Upper lobe of right lung (tissue), 1 donor: ENCODE data around the gene DOK6. TPM values are rescaled to one million over a fixed set of nuclear protein-coding genes. Genes with fewer than 3 reads are reported as not detected.

Experiments
- ATAC-seq: fragments of 200-7000 bp; cut with Tn5 transposase; one replicate; pipeline ENCODE4 v1.9.1; 2020; ENCODE audit warnings: mild to moderate bottlenecking, moderate library complexity
- DNase-seq: peaks from one replicate; pipeline ENCODE4 v3.0.0-alpha.2; 2020
- H3K27ac ChIP-seq: fragments of 200-600 bp; one replicate; pipeline ENCODE4 v1.8.0; 2022
- H3K27me3 ChIP-seq: fragments of 200-600 bp; one replicate; pipeline ENCODE4 v1.8.0; 2022; ENCODE audit warnings: mild to moderate bottlenecking
- H3K36me3 ChIP-seq: fragments of 200-600 bp; one replicate; pipeline ENCODE4 v1.8.0; 2022
- H3K4me1 ChIP-seq: fragments of 200-600 bp; one replicate; pipeline ENCODE4 v1.8.0; 2022
- H3K4me3 ChIP-seq: fragments of 200-600 bp; one replicate; pipeline ENCODE4 v1.8.0; 2022; ENCODE audit warnings: mild to moderate bottlenecking
- H3K9me3 ChIP-seq: fragments of 200-600 bp; one replicate; pipeline ENCODE4 v1.8.0; 2022
- CTCF ChIP-seq: fragments of 200-600 bp; IDR thresholded peaks from one replicate; pipeline ENCODE4 v1.8.0; 2022; ENCODE audit warnings: antibody characterized with exemption
- intact Hi-C: fragments of 100-400 bp; cut with DNase I; formaldehyde crosslinking; loops from one replicate; pipeline ENCODE4 v1.11.0; 2022
- total RNA-seq: library from RNA; stranded (reverse); fragmentation: NEBNext Ultra II Directional; extraction: Animal tissue kit (Norgen Biotek cat#: 25700); gene quantifications from one replicate; pipeline ENCODE4 v1.2.1, GENCODE V29; 2021
- donor health status: DM: no; HTN: yes; CAD: no; lungs with severe emphysema.

Gene DOK6
- total RNA-seq, 1 donor from 2014 or later = 5.9 TPM

DNA sequence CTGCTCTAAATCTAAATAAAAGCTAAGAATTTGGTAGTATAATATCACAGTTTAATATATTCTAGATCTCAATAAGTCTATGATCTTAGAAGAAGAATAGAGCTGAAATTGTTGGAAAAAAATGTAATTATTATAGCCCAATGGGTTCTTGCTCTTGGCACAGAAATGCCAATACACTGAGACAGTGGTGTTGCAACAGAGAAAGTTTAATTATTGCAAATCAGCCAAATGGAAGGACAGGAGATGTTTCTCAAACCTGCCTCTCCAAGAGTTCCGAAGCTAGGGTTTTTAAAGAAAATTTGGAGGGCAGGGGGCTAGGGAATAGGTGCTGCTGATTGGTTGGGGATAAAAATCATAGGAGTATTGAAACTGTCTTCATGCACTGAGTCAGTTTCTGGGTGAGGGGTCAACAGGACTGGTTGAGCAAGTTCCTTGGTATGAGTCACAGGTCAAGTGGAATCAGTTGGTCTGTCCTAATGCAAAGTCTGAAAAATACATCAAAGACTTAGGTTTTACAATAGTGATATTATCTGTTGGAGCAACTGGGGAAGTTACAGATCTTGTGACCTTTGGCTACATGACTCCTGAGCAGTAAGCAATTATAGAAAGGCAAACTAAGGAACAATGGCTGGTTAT is 318.3 kb downstream of the DOK6 start:
- ATAC-seq = no peak
- H3K4me3 ChIP-seq = no peak overlapping the region
- H3K9me3 ChIP-seq = peaks cover 15% of the 10 kb centered on the region
- H3K27me3 ChIP-seq = no peaks in the 10 kb centered on the region
- no peaks in the 10 kb centered on the region for H3K4me1 ChIP-seq
- no peak overlapping the region for H3K27ac ChIP-seq
- H3K36me3 ChIP-seq = no peaks in the 10 kb centered on the region
- no peak for TF ChIP-seq CTCF
- DNase-seq = no peak
- intact Hi-C loops = no loop called here

DNA sequence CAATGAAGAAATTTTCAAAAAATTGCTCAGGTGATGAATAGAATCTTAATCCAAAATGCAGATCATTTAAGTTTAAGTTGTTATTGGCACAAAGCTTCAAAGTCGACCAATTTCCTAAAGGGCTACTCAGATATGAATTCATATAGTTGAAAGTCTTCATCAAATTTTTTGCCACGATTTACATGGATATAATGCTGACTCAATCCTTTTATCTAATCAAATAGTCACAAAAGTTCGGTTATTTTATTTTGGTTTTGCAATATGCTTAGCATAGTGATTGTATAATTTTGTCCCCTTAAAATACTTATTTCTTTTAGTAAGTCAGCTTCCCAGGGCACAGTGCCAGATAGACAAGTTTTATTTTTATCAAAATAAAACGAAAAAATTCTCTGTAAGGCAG is 319.7 kb downstream of the DOK6 start:
- intact Hi-C loops = no loop called here
- TF ChIP-seq CTCF = no peak

DNA sequence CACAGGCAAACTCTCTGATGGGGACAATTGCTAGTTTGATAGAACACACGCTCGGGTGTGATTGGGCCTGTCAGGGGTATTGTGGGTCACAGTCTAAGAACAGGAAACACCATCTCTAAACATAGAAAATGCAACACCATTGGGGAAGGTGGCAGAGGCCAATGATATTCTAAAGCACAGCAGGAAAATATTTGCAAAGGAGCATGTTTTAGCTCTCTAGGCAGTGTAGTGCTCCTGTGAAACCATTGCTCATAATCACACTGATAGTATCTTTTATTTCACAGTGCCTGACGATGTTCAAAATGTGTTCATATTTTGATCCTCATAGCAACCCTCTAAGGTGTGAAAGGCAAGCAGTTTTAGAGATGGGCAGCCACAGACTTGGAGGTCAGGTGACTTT is 322.7 kb downstream of the DOK6 start:
- Histone ChIP-seq H3K27ac (no peak overlapping the region), H3K27me3 (no peaks in the 10 kb centered on the region), H3K4me1 (no peaks in the 10 kb centered on the region), H3K9me3 (peaks cover 11% of the 10 kb centered on the region), H3K4me3 (no peak overlapping the region), H3K36me3 (no peaks in the 10 kb centered on the region)
- intact Hi-C loops = no loop called here
- ATAC-seq (no peak), DNase-seq (no peak)
- TF ChIP-seq CTCF = no peak

More for the DNA sequence above, 319.7 kb downstream of the DOK6 start:
- Histone ChIP-seq H3K36me3 (no peaks in the 10 kb centered on the region), H3K4me1 (no peaks in the 10 kb centered on the region), H3K9me3 (peaks cover 15% of the 10 kb centered on the region), H3K27ac (no peak overlapping the region), H3K4me3 (no peak overlapping the region), H3K27me3 (no peaks in the 10 kb centered on the region)
- ATAC-seq (no peak), DNase-seq (no peak)

DNA sequence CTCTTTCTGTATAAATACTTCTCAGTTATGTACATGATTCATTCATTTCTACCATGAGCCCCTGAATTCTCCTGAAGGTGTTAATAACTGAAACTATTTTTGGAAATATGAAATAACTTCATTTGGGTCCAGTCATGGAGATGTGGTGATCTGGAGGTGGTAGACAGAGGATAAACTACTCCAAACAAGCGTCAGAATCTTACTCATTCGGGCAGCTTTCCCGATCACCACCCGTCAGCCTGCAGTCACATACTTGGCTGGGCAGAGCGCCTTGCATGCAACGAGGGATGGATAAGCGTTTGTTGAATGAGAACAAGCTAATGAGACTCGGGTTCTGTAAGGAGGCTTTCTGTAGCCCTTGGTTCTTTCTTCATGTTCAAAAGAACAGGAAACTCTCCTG is 324.3 kb downstream of the DOK6 start:
- Histone ChIP-seq H3K4me3 (no peak overlapping the region), H3K4me1 (no peaks in the 10 kb centered on the region), H3K9me3 (no peaks in the 10 kb centered on the region), H3K27me3 (no peaks in the 10 kb centered on the region), H3K27ac (no peak overlapping the region), H3K36me3 (no peaks in the 10 kb centered on the region)
- DNase-seq (no peak), ATAC-seq (no peak)
- TF ChIP-seq CTCF = no peak
- intact Hi-C loops = no loop called here

DNA sequence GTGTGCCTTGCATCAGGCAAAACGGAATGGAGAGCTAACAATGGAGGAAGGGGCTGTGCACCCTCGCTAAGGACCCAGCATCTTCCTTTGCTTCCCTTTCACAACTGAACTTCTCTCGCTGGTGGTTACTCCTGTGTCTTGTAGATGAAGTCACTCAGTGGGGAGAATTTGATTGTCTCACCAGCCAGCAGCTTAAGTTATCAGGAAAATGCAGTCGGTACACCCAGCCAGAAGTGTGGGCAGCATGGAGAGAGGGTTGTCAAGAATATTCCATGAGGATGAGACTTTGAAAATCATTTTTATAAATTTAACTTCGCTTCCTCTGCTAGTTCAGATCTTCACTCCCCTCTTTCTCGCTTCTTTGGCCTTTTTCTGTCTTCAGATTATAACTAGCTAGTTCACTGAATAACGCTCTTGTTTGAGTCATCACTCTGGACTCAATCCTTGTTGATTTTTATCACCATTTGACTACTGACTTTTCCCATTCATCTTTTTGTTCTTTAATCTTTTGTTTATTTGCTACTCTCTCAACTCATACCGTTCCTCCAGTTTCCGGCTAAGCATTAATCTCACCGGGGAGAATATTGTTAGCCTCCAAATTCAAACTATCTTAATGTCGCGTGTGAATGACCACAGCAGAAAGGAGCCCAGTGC is 325.3 kb downstream of the DOK6 start:
- H3K27me3 ChIP-seq = no peaks in the 10 kb centered on the region
- ATAC-seq (no peak), DNase-seq (no peak)
- no peaks in the 10 kb centered on the region for H3K4me1 ChIP-seq
- H3K4me3 ChIP-seq = no peak overlapping the region
- intact Hi-C loops = no loop called here
- no peak overlapping the region for H3K27ac ChIP-seq
- H3K36me3 ChIP-seq = no peaks in the 10 kb centered on the region
- no peak for TF ChIP-seq CTCF
- H3K9me3 ChIP-seq = no peaks in the 10 kb centered on the region
